ENCODE measurements around the gene ANKRD36C.
"Not testable (repeated sequence)": the region's sequence is repeated elsewhere in the genome, so short reads cannot be mapped to it uniquely, and the experiment has no call there.

GRCh38 chr2:95990884-95991283 lies 740 bp downstream of the ANKRD36C start:
- not testable (repeated sequence) for TF ChIP-seq CTCF (optimal IDR thresholded peaks at IDR 0.05 in 1 of 3, IDR thresholded peaks at IDR 0.05 in 1 of 3, conservative IDR thresholded peaks at IDR 0.05 in 1 of 3; ENCODE audit: extremely low read depth in 1 of 3, insufficient read depth in 2 of 3, low read length in 3 of 3); EZH2 (IDR thresholded peaks at IDR 0.05; ENCODE audit: low read length)

Measured in keratinocyte (primary cell).